Upper lobe of left lung (tissue), 4 donors: ENCODE data around the gene PRR14.

Experiments used
- CTCF ChIP-seq, 6 experiments: fragments of 450-650 bp in 4 of 6; fragments of 200-600 bp in 2 of 6; sonication (generic) in 2 of 6; IDR thresholded peaks; one replicate each; pipeline ENCODE4 v1.5.1; 2016 to 2019; ENCODE audit warnings: antibody characterized with exemption in 6 of 6
- EP300 ChIP-seq, 4 donors: sonication (generic); formaldehyde crosslinking; IDR thresholded peaks; one replicate each; pipeline ENCODE4 v1.5.1; 2017; ENCODE audit warnings: antibody characterized with exemption in 4 of 4, control low read depth in 2 of 4
- POLR2A ChIP-seq, 4 donors: fragments of 450-650 bp; IDR thresholded peaks; one replicate each; pipeline ENCODE4 v1.5.1; 2016 to 2017; ENCODE audit warnings: antibody characterized with exemption in 4 of 4, mild to moderate bottlenecking in 2 of 4

DNA sequence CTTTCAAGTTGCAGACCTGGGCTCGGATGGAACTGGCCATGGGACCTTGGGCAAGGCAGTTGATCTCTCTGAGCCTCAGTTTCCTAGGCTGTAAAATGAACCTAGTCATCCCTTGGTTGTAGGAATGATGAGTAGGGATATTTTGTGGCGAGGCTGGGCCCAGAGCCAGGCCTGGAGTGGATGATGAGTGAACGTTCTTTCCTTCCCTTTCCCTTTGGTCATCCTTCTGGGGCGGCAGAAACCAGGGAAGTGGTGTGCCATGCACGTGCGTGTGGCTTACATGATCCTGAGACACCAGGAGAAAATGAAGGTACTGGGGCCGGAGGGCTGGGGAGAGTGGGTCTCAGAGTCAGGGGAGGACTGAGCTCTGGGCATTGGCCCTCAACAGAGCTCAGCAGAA is 15.9 kb downstream of the PRR14 start:
- TF ChIP-seq EP300 (IDR thresholded peaks at IDR 0.05) (no peak), CTCF (IDR thresholded peaks at IDR 0.05) (no peak), POLR2A (IDR thresholded peaks at IDR 0.05) (no peak)
